ENCODE data around the gene TP53TG5.

DNA sequence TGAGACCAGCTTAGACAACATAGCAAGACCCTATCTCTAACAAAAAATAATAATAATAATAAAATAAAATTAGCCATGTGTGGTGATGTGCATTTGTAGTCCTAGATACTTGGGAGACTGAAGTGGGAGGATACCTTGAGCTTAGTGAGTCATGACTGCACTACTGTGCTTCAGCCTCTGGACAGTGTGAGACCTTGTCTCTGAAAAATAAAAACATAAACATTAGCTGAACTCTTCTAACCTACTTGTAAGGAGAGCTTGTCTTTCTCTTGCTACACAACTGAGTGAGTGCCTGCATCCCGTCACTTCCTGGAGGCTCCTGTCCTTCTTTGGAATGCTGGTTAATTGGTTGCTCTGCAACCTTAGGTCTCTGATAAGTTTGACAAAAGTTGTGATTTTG is 24.8 kb upstream of the TP53TG5 start:
- TF ChIP-seq CTCF (IDR thresholded peaks at IDR 0.05; ENCODE audit: borderline replicate concordance, extremely low read depth, low read length, poor library complexity, severe bottlenecking) (no peak), EZH2 (IDR thresholded peaks at IDR 0.05; ENCODE audit: borderline replicate concordance, low read depth, low read length, severe bottlenecking) (no peak)

Measured in DND-41 (cell line).